T follicular helper cell (primary cell): ENCODE data around the gene LRP1.
"Not testable (repeated sequence)": the region's sequence is repeated elsewhere in the genome, so short reads cannot be mapped to it uniquely, and the experiment has no call there.

Experiments used
- DNase-seq: peaks from one replicate; pipeline ENCODE4 v3.0.0-alpha.2; 2020; ENCODE audit warnings: low read depth

The LRP1 gene

GRCh38 chr12:57111031-57111734, 17.1 kb upstream of the LRP1 start, which contains the start of gene STAT6:
STAT6 (minus strand) TSS chr12:57111362; CDS start chr12:57108278, 3,084 bp downstream.
- DNase-seq: peak; percentile 81

- no peak for DNase-seq
Observed at GRCh38 chr12:57112492-57113294, 15.6 kb upstream of the LRP1 start.

DNA sequence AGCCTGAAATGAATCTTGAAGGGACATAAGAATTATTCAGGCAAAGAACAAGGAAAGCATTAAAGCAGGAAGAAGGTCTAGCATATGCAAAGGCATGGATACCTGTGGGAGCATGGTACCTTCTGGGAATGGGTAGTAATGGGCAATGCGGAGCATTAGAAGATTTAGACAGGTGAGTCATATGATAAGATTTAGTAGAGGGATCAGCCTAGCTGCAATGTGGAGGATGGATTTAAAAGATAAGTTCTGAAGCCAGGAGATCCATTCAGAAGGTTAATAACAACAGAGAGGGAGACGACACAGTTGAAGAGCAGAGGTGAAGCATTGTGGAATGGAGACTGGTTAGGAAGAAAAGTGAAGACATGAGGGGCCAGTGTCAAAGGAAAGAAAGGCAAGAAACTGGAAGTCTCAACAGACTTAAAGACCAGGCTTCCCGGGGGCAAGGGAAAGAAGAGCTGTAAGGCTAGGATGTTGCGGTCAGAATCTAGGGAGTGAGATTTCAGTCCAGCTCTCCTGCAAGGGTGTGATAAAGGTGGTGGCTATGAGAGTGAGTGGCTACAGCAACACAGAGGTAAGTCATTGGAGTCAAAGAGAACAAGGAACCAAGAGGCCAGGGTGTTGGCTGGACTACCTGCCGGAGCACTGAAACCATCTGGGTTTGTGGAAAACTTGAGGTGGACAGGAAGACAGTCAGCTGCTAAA, 11.6 kb upstream of the LRP1 start:
- DNase-seq: no peak

GRCh38 chr12:57118711-57119271, 9.5 kb upstream of the LRP1 start:
- no peak for DNase-seq

GRCh38 chr12:57119294-57120085, 8.8 kb upstream of the LRP1 start:
- DNase-seq: no peak

DNA sequence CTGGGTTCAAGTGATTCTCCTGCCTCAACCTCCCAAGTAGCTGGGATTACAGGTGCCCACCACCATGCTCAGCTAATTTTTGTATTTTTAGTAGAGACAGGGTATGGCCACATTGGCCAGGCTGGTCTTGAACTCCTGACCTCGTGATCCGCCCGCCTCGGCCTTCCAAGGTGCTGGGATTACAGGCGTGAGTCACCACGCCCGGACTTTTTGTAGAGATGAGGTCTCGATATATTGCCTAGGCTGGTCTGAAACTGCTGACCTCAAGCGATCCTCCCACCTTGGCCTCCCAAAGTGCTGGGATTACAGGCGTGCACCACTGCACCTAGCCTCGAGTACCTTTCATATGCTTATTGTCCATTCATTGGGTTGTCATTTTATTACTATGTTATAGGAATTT, 7.6 kb upstream of the LRP1 start:
- DNase-seq: not testable (repeated sequence)

DNA sequence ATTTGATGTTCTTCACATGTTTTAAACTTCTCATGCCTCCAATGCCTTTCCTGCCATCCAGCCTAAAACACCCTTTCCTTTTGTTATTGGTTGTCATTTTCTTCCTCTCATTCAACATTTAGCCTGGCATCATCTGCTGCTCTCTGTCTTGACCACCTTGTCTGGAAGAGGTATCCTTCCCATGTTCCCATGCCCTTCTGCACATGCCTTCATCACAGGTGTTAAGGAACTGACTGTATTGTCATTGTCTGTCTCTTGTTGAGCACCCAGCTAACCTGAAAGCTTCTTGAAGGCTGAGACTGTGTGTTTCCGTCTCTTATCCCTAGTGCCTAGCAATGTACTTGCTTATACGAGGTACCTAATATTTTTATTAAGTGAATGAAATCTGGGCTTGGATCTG, 4.5 kb upstream of the LRP1 start:
- no peak for DNase-seq

DNA sequence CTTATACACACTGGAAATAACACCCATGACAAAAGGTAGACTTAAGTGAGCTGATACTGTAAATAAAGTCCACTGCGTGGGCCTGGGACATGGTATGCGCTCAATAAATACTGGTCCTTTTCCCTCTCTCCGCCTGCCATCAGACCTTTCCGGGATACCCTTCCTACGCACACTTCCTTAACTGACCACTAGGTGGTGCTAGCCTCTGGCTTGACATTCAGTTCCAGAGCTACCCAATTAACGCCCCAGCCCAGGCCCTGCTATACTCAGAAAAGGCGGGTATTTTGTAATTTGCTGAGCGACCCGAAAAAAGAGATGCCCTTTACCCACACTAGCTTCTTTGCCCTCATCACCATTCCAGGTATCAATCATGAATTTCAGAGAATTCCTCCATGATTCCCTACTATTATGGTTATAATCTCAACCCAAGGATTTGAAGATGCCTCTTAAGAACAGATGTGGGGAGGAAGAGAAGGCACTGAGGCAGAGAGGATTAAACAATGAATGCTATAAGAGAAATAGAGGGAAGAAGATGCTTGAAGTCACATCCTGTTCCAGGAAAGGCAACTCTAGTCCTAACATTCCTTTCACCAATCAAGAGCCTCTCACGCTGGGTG, 3.9 kb upstream of the LRP1 start:
- peak; percentile 67 for DNase-seq

GRCh38 chr12:57126061-57126460, 2.2 kb upstream of the LRP1 start:
- DNase-seq: no peak

GRCh38 chr12:57126561-57126960, 1.7 kb upstream of the LRP1 start:
- no peak for DNase-seq

DNA sequence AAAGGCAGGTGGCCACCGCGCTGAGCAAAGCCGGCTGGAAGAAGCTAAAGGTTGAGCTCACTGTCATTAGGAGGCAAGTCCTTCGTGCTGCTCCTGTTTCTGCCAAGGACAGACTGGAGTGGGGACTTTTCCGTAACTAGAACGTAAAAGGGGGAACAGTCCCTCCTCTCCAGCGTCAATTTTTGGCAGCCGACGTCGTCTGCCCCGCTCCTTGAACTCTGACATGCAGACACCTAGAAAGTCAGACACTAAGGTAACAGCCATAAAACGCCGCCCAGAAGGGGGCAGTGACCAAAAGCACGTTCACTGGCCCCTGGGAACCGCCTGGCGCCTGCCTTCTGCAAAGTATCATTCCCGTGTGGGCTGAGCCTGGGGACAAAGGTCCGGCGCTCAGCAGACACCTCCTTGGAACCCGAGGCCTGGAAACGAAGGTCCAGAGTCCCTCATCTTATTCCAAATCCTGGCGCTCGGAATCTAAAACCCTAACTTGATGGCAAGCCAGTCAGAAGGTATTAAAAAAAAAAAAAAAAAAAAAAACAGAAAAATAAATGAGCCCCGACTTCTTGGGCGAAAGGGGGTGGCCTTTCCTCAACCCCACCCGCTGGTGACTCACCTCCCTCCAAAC, 1.1 kb upstream of the LRP1 start:
- peak; percentile 60 for DNase-seq

DNA sequence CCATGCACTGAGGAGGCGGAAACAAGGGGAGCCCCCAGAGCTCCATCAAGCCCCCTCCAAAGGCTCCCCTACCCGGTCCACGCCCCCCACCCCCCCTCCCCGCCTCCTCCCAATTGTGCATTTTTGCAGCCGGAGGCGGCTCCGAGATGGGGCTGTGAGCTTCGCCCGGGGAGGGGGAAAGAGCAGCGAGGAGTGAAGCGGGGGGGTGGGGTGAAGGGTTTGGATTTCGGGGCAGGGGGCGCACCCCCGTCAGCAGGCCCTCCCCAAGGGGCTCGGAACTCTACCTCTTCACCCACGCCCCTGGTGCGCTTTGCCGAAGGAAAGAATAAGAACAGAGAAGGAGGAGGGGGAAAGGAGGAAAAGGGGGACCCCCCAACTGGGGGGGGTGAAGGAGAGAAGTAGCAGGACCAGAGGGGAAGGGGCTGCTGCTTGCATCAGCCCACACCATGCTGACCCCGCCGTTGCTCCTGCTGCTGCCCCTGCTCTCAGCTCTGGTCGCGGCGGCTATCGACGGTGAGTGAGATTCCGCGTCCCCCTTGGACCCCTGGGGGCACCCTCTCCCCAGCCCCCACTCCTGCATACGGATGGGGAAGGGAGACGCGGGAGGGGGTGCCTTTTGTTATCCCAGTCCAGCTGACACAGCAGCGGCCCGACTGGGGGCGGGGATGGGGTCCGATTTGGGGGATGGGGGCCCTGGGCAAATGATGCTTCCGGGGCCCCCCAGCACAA, 400 bp downstream of the LRP1 start:
- DNase-seq: no peak

DNA sequence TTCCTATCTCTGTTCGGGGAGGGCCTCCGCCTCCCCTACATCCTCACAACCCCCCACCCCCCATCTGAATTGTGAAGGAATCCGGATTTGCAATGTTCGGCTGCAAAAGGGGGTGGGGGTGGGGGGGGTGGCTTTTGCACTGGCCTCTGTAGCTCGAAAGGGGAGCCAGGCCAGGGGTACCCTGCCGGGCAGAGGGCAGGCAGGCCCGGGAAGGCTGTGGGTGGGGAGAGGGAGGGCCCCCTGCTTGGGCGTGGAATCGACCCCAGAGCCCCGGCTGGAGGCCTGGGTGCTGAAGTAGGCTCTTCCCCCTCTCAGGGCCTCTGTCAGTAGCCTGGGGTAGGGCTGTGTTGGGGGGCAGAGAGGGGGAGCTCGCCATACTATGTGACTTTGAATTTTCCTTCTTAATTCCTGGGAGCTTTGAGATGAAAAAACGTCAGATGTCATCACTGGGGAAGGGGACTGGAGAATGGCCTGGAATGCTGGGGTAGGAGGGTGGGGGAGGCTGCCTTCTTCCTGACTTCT, 1.1 kb downstream of the LRP1 start:
- no peak for DNase-seq

- DNase-seq: no peak
Observed at GRCh38 chr12:57129889-57130288, 1.6 kb downstream of the LRP1 start.

DNA sequence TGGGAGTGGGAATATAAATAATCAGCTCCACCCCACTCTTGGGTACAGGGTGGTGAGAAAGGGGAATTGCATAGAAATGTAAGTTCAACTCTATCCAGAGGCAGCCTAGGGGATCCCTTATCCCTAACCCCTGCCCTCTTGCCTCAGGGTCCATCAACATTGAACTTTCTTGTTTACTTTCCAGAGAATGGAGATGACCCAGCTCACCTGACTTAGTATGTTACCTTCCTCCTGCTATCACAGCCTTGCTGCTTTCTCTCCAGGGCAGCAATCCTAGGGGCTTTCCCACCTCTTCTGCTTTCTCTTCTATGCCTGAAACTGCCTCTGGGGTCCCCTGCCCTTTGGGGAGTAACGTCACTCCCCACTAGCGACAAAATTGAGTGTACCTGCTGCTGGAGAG, 2.7 kb downstream of the LRP1 start:
- DNase-seq: no peak

- DNase-seq: no peak
Observed at GRCh38 chr12:57131896-57132744, 3.8 kb downstream of the LRP1 start.

DNA sequence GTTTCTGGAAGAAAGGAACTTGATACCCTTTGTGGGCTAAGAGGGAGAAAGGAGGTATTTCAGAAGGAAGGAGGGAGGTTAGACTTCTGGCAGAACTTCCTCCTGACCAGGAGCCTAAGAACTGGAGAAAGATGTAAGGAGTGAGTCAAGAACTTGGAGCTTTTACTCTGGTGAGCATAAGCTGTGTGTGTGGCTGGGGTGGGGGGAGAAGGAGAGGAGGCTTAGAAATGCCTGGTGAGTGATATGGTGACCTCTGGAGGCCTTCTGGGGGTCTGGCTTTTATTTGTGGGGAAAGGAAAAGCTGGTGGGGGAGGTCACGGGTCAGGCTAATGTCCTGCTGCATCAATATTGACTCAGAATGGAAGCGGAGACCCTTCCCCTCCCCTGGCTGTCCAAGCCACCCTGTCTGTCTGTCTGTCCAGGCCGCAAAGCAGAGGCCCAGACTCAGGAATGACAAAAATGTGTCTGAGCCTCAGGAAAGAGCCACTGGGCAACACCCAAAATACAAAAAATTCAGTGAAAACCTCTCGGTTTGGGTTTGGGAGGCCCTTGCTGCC, 4.8 kb downstream of the LRP1 start:
- no peak for DNase-seq

GRCh38 chr12:57133916-57134315, 5.6 kb downstream of the LRP1 start:
- no peak for DNase-seq
